Activated naive CD8-positive, alpha-beta T cell treated with anti-CD3 and anti-CD28 coated beads, Interleukin-2, amount 10 ng/mL, durations not matched to agents 7 days and 5 days (primary cell): ENCODE results near the gene CATSPERZ. TPM values are rescaled to one million over a fixed set of nuclear protein-coding genes. Genes with fewer than 3 reads are reported as not detected.
A peak's percentile ranks its signal among the peaks of the same experiment; 100 is the strongest.
"Not testable (repeated sequence)": the region's sequence is repeated elsewhere in the genome, so short reads cannot be mapped to it uniquely, and the experiment has no call there.

Experiments
- ATAC-seq: fragments of 150-1000 bp; cut with Tn5 transposase; one replicate; pipeline ENCODE4 v1.10.0; 2021; ENCODE audit warnings: low read depth, moderate library complexity
- POLR2A ChIA-PET: fragments of 350-600 bp; sonication (Branson Sonifier 250); formaldehyde crosslinking; loops from one replicate; lab custom pipeline; 2021; ENCODE audit warnings: antibody characterized with exemption; lab: Charles Lee
- DNase-seq: peaks from one replicate; pipeline ENCODE4 v3.0.0; 2021
- H3K27ac Mint-ChIP-seq: one replicate; pipeline ENCODE4 v1.8.0; 2022; ENCODE audit warnings: mild to moderate bottlenecking, mixed read lengths
- H3K27me3 Mint-ChIP-seq: one replicate; pipeline ENCODE4 v1.8.0; 2022; ENCODE audit warnings: mild to moderate bottlenecking, moderate library complexity, mixed read lengths
- H3K36me3 Mint-ChIP-seq: one replicate; pipeline ENCODE4 v1.8.0; 2021; ENCODE audit warnings: mild to moderate bottlenecking, mixed read lengths
- H3K4me1 Mint-ChIP-seq: one replicate; pipeline ENCODE4 v1.8.0; 2021; ENCODE audit warnings: mixed read lengths
- H3K4me3 Mint-ChIP-seq: one replicate; pipeline ENCODE4 v1.8.0; 2022; ENCODE audit warnings: mild to moderate bottlenecking, moderate library complexity, mixed read lengths
- H3K9me3 Mint-ChIP-seq: one replicate; pipeline ENCODE4 v1.8.0; 2021; ENCODE audit warnings: mixed read lengths
- total RNA-seq, 2 experiments: library from RNA; stranded (reverse); gene quantifications; one replicate each; pipeline ENCODE4 v1.2.3, GENCODE V29; 2021

Gene CATSPERZ
- total RNA-seq, 2 experiments from 2014 or later = not detected

DNA sequence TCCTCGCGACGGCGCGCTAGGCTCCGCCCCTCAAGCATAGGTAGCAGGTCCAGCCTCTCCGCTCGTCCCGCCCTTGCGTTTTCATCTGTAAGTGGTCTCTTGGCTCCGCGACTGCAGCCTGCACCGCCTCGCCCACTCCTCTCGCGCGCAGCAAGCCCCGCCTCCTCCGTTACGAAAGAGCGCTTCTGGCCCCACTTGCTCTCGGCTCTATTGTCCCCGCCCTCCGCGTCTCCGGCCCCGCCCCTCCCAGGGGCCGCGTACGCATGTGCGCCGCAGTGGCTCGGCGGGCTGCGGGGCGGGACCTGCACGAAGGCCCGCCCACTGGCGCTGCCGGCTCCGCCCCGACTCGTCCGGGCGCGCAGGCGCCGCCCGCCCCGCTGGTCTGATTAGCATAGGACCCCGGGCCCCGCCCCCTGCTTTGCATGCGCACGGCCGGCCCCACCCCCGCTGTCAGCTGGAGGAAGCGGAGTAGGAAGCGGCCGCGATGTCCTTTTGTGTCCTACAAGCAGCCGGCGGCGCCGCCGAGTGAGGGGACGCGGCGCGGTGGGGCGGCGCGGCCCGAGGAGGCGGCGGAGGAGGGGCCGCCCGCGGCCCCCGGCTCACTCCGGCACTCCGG lies 5.0 kb downstream of the CATSPERZ start, which contains the start of gene ESRRA:
Gene ESRRA (plus strand): TSS at position 450 of the 616 bp plus-strand sequence. CDS start 1,656 bp downstream, outside the sequence.
- peaks cover 23% of the 10 kb centered on the region for H3K4me1 Mint-ChIP-seq
- H3K27me3 Mint-ChIP-seq = peaks cover 19% of the 10 kb centered on the region
- DNase-seq (peak; percentile 100), ATAC-seq (peak; percentile 77)
- POLR2A ChIA-PET = interaction anchor here (0.8 to 5.2 kb wide), 15 partner anchors 13 to 344 kb away, joined by 3 to 76 read pairs (median 14); partner anchors contain the start of genes BAD, CCDC88B, FERMT3 and FKBP2
- H3K9me3 Mint-ChIP-seq = no peaks in the 10 kb centered on the region
- peak within 1 kb of the TSS; percentile 94 for H3K4me3 Mint-ChIP-seq
- H3K27ac Mint-ChIP-seq = peak within 1 kb of the TSS; percentile 98
- H3K36me3 Mint-ChIP-seq = peaks cover 4% of the 10 kb centered on the region

- POLR2A ChIA-PET = interaction anchor here (1.0 to 4.6 kb wide), 11 partner anchors 12 to 120 kb away, joined by 4 to 45 read pairs (median 15); partner anchors contain the start of genes BAD, CCDC88B, FKBP2 and GPR137
- Mint-ChIP-seq H3K4me3 (peak overlapping the region; percentile 94), H3K4me1 (peaks cover 20% of the 10 kb centered on the region), H3K9me3 (no peaks in the 10 kb centered on the region), H3K27ac (peak overlapping the region; percentile 88), H3K27me3 (peaks cover 11% of the 10 kb centered on the region), H3K36me3 (peaks cover 4% of the 10 kb centered on the region)
- peak; percentile 77 for DNase-seq
- ATAC-seq = peak; percentile 11
These were observed 5.8 kb downstream of the CATSPERZ start for GRCh38 chr11:64305691-64306562.

GRCh38 chr11:64306563-64306875 lies 6.4 kb downstream of the CATSPERZ start:
- H3K4me3 Mint-ChIP-seq = peak overlapping the region; percentile 94
- POLR2A ChIA-PET = interaction anchor here (1.1 to 4.6 kb wide), 2 partner anchors 11 to 36 kb away, joined by 8 to 45 read pairs; partner anchors contain the start of genes PRDX5 and TRMT112
- no peak for ATAC-seq

DNA sequence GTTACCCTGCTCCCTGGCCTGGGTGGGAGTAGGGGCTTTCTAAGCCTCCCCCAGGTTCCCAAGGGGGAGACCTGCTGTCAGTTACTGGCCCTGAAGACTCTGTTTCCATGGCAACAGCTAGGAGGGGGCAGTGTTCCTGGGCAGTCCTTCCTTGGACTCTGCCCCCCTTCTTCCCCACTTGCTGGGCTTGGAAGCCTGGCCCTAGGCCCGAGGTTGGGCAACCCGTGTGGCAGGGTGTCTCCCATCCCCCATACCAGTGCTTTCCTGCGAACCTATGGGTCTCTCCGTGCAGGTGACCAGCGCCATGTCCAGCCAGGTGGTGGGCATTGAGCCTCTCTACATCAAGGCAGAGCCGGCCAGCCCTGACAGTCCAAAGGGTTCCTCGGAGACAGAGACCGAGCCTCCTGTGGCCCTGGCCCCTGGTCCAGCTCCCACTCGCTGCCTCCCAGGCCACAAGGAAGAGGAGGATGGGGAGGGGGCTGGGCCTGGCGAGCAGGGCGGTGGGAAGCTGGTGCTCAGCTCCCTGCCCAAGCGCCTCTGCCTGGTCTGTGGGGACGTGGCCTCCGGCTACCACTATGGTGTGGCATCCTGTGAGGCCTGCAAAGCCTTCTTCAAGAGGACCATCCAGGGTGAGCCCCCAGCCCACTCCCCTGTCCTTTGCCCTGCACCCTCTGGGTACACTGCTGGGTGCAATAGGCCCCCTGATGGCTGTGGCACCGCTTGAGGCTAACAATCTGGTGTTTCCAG lies 6.9 kb downstream of the CATSPERZ start:
- DNase-seq (no peak), ATAC-seq (no peak)
- POLR2A ChIA-PET = interaction anchor here (1.0 to 4.6 kb wide), 3 partner anchors 11 to 37 kb away, joined by 6 to 45 read pairs (median 8); partner anchors contain the start of genes PRDX5 and TRMT112
- H3K36me3 Mint-ChIP-seq = peaks cover 4% of the 10 kb centered on the region
- H3K27ac Mint-ChIP-seq = peak overlapping the region; percentile 88
- no peaks in the 10 kb centered on the region for H3K9me3 Mint-ChIP-seq
- H3K4me1 Mint-ChIP-seq = peaks cover 22% of the 10 kb centered on the region
- peaks cover under 1% of the 10 kb centered on the region for H3K27me3 Mint-ChIP-seq
- peak overlapping the region; percentile 94 for H3K4me3 Mint-ChIP-seq

More at GRCh38 chr11:64306563-64306875, 6.4 kb downstream of the CATSPERZ start:
- Mint-ChIP-seq H3K9me3 (no peaks in the 10 kb centered on the region), H3K4me1 (peaks cover 22% of the 10 kb centered on the region), H3K27me3 (peaks cover 5% of the 10 kb centered on the region), H3K27ac (peak overlapping the region; percentile 88), H3K36me3 (peaks cover 4% of the 10 kb centered on the region)
- DNase-seq = no peak

GRCh38 chr11:64307795-64308194 lies 7.6 kb downstream of the CATSPERZ start:
- H3K9me3 Mint-ChIP-seq, H3K27me3 Mint-ChIP-seq, ATAC-seq, H3K27ac Mint-ChIP-seq, DNase-seq, H3K36me3 Mint-ChIP-seq: not testable (repeated sequence)
- POLR2A ChIA-PET = interaction anchor here (0.6 to 4.6 kb wide), 3 partner anchors 10 to 40 kb away, joined by 3 to 45 read pairs (median 6); partner anchors contain the start of genes PRDX5 and TRMT112
- H3K4me3 Mint-ChIP-seq = peak overlapping the region; percentile 4
- peaks cover 28% of the 10 kb centered on the region for H3K4me1 Mint-ChIP-seq

DNA sequence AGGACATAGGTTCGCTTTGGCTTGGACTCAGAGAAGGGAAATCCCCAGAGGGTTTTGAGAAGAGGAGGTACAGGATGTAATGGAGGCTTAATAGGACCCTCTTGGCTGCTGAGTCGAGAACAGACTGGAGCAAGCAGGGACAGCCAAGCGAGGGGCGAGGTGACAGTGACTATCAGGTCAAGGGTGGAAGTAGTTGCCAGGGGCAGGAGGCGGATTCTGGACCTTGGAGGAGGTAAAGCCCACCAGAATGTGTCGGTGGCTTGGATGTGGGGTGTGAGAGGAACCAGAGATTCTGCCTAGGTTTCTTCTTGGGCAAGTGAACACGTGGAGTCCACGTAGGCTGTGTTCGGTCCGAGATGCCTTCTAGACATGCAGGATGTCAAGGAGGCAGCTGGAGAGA lies 12.8 kb downstream of the CATSPERZ start:
- peaks cover 25% of the 10 kb centered on the region for H3K4me1 Mint-ChIP-seq
- no peak overlapping the region for H3K4me3 Mint-ChIP-seq
- POLR2A ChIA-PET = interaction anchor here (1.2 kb wide), 1 partner anchor 28 kb away, joined by 3 read pairs; the partner anchor contains the start of gene CCDC88B
- DNase-seq (no peak), ATAC-seq (no peak)
- H3K27ac Mint-ChIP-seq = peak overlapping the region; percentile 74
- no peaks in the 10 kb centered on the region for H3K27me3 Mint-ChIP-seq
- peaks cover 1% of the 10 kb centered on the region for H3K36me3 Mint-ChIP-seq
- H3K9me3 Mint-ChIP-seq = no peaks in the 10 kb centered on the region

DNA sequence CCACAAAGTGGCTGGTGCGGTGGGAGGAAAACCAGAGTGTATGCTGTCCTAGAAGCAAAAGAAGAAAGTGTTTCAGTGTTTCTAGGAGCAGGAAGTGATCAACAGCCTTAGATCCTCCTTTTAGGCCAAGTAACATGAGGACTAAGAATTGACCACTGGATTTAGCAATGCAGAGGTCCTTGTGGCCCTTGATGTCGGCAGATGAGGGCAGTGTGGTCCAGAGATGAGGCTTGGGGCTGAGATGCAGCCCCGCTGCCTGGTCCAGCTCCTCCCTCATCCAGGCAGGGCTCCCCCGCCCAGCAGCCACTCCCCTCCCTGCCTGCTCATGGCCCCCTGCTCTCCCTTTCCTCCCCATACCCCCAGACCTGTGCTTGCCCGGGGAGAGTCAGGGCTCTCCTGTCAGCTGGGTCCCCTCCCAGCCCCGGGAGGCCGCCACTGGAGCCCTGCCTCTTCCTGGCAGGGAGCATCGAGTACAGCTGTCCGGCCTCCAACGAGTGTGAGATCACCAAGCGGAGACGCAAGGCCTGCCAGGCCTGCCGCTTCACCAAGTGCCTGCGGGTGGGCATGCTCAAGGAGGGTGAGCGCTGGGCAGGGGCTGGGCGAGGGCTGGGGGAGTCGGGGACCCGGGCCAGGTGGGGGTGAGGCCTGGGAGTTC lies 13.5 kb downstream of the CATSPERZ start:
- DNase-seq (no peak), ATAC-seq (no peak)
- Mint-ChIP-seq H3K9me3 (no peaks in the 10 kb centered on the region), H3K4me3 (no peak overlapping the region), H3K4me1 (peaks cover 28% of the 10 kb centered on the region), H3K27ac (peak overlapping the region; percentile 74), H3K36me3 (peaks cover 1% of the 10 kb centered on the region), H3K27me3 (no peaks in the 10 kb centered on the region)
- POLR2A ChIA-PET = interaction anchor here (1.2 kb wide), 1 partner anchor 27 kb away, joined by 3 read pairs; the partner anchor contains the start of gene CCDC88B

GRCh38 chr11:64314146-64314804 lies 14.1 kb downstream of the CATSPERZ start:
- H3K9me3 Mint-ChIP-seq = no peaks in the 10 kb centered on the region
- no peak overlapping the region for H3K4me3 Mint-ChIP-seq
- ATAC-seq (no peak), DNase-seq (no peak)
- H3K27ac Mint-ChIP-seq = no peak overlapping the region
- POLR2A ChIA-PET = interaction anchor here (1.2 kb wide), 1 partner anchor 26 kb away, joined by 3 read pairs; the partner anchor contains the start of gene CCDC88B
- peaks cover 1% of the 10 kb centered on the region for H3K36me3 Mint-ChIP-seq
- H3K27me3 Mint-ChIP-seq = no peaks in the 10 kb centered on the region
- peaks cover 32% of the 10 kb centered on the region for H3K4me1 Mint-ChIP-seq

GRCh38 chr11:64314805-64315561 lies 14.8 kb downstream of the CATSPERZ start:
- Mint-ChIP-seq H3K9me3 (no peaks in the 10 kb centered on the region), H3K4me3 (no peak overlapping the region), H3K36me3 (peaks cover 1% of the 10 kb centered on the region), H3K27ac (no peak overlapping the region), H3K27me3 (no peaks in the 10 kb centered on the region), H3K4me1 (peaks cover 33% of the 10 kb centered on the region)
- POLR2A ChIA-PET = no interaction called here
- DNase-seq = no peak
- ATAC-seq = no peak

GRCh38 chr11:64315667-64316526 lies 15.7 kb downstream of the CATSPERZ start:
- not testable (repeated sequence) for DNase-seq, ATAC-seq, H3K36me3 Mint-ChIP-seq, H3K27me3 Mint-ChIP-seq, H3K9me3 Mint-ChIP-seq
- Mint-ChIP-seq H3K27ac (peak overlapping the region; percentile 97), H3K4me3 (peak overlapping the region; percentile 87), H3K4me1 (peaks cover 31% of the 10 kb centered on the region)
- POLR2A ChIA-PET = interaction anchor here (1.1 to 3.6 kb wide), 8 partner anchors 16 to 109 kb away, joined by 3 to 53 read pairs (median 16); partner anchors contain the start of genes CCDC88B, FERMT3, NUDT22 and RPS6KA4
